HepG2 (cell line): ENCODE measurements around the gene BCL2. TPM values are rescaled to one million over a fixed set of nuclear protein-coding genes. Genes with fewer than 3 reads are reported as not detected.

Source experiments
- ATAC-seq: fragments of 200-7000 bp; cut with Tn5 transposase; 3 replicates; pipeline ENCODE4 v1.9.1; 2020; ENCODE audit warnings: mild to moderate bottlenecking, moderate library complexity
- BruUV-seq: library from RNA; stranded (reverse); fragments of 400-500 nt; replicated peaks from 2 replicates; lab custom pipeline; 2021; lab: Mats Ljungman, UMichigan
- CTCF ChIA-PET: fragments of 300-600 bp; formaldehyde crosslinking; extraction: SDS; loops from one replicate; lab custom pipeline; 2021; ENCODE audit warnings: low total read pairs, inconsistent platforms, low intra/inter-chr PET ratio; lab: Yijun Ruan, JAX
- POLR2A ChIA-PET: fragments of 350-600 bp; sonication (Branson Sonifier 250); formaldehyde crosslinking; loops from one replicate; lab custom pipeline; 2020; ENCODE audit warnings: antibody characterized with exemption, inconsistent platforms; lab: Yijun Ruan, JAX
- DNase-seq: peaks from one replicate; pipeline ENCODE4 v3.0.0-alpha.2; 2015; ENCODE audit warnings: low spot score
- FAIRE-seq: peaks from 3 replicates; lab custom pipeline; 2011; peaks lifted over from hg19 to GRCh38; lab: Jason Lieb, UNC
- H2AFZ ChIP-seq: one replicate; pipeline ENCODE4 v1.6.1; 2011; ENCODE audit warnings: low read length, inconsistent platforms
- H3K27ac ChIP-seq: fragments of 300-600 bp; 3 replicates; pipeline ENCODE4 v1.8.0; 2011; ENCODE audit warnings: mixed run types, mild to moderate bottlenecking, mixed read lengths, low read length, inconsistent platforms; ENCODE audit not compliant: insufficient read depth; ENCODE audit errors: extremely low read length
- H3K27me3 ChIP-seq, 2 experiments: fragments of 200-600 bp in 1 of 2; 2 replicates in 1 of 2; 3 replicates in 1 of 2; pipeline versions ENCODE4 v1.6.0 to v1.8.0; 2011; ENCODE audit warnings: low read length in 2 of 2, mild to moderate bottlenecking in 2 of 2, moderate library complexity in 2 of 2, inconsistent platforms in 1 of 2; ENCODE audit not compliant: insufficient read depth in 2 of 2, control insufficient read depth in 1 of 2
- H3K36me3 ChIP-seq, 2 experiments: fragments of 200-600 bp in 1 of 2; replicated peaks in 1 of 2; 2 replicates in 1 of 2; 3 replicates in 1 of 2; pipeline versions ENCODE4 v1.5.1 to v1.8.0; 2011; ENCODE audit warnings: low read length in 2 of 2, inconsistent platforms in 1 of 2; ENCODE audit not compliant: insufficient read depth in 2 of 2, control insufficient read depth in 1 of 2
- H3K4me1 ChIP-seq: 2 replicates; pipeline ENCODE4 v1.5.1; 2012; ENCODE audit warnings: low read length, inconsistent platforms; ENCODE audit not compliant: insufficient read depth
- H3K4me2 ChIP-seq: 2 replicates; pipeline ENCODE4 v1.6.0; 2011; ENCODE audit warnings: low read depth, low read length, inconsistent platforms
- H3K4me3 ChIP-seq, 3 experiments: fragments of 200-600 bp in 1 of 3; sonication (generic), shearing (Covaris generic) in 1 of 3; replicated peaks in 1 of 3; 2 replicates each; pipeline ENCODE4 v1.5.1; 2011 to 2016; ENCODE audit warnings: low read length in 3 of 3, inconsistent platforms in 2 of 3, low read depth in 2 of 3, mild to moderate bottlenecking in 2 of 3, control low read depth in 1 of 3, mixed read lengths in 1 of 3; ENCODE audit not compliant: insufficient read depth in 1 of 3
- H3K79me2 ChIP-seq: one replicate; pipeline ENCODE4 v1.6.1; 2011; ENCODE audit warnings: low read length, inconsistent platforms; ENCODE audit not compliant: insufficient read depth
- H3K9ac ChIP-seq: 2 replicates; pipeline ENCODE4 v1.6.0; 2011; ENCODE audit warnings: mild to moderate bottlenecking, low read depth, low read length, inconsistent platforms; ENCODE audit not compliant: insufficient read depth
- H3K9me3 ChIP-seq: 2 replicates; pipeline ENCODE4 v1.5.1; 2012; ENCODE audit warnings: mild to moderate bottlenecking, low read length
- H4K20me1 ChIP-seq: 2 replicates; pipeline ENCODE4 v1.6.0; 2011; ENCODE audit warnings: inconsistent platforms, mild to moderate bottlenecking, low read length, moderate library complexity; ENCODE audit not compliant: insufficient read depth
- FOXO1 ChIP-seq: sonication (generic); formaldehyde crosslinking; IDR thresholded peaks from 2 replicates; pipeline ENCODE4 v1.4.0; 2020; ENCODE audit warnings: missing genetic modification reagents
- HNRNPH1 ChIP-seq: fragments of 200-400 bp; formaldehyde crosslinking; optimal IDR thresholded peaks from 2 replicates; pipeline ENCODE3; 2017; ENCODE audit warnings: mild to moderate bottlenecking, low read depth, low read length
- IRF1 ChIP-seq: sonication (generic); formaldehyde crosslinking; IDR thresholded peaks from 2 replicates; pipeline ENCODE4 v1.4.0; 2020; ENCODE audit warnings: low read depth, mild to moderate bottlenecking, missing genetic modification reagents
- KDM4B ChIP-seq: sonication (generic); formaldehyde crosslinking; IDR thresholded peaks from 2 replicates; pipeline ENCODE4 v1.4.0; 2020; ENCODE audit warnings: missing genetic modification reagents
- KDM5A ChIP-seq: fragments of 200-600 bp; sonication (generic); IDR thresholded peaks from 2 replicates; pipeline ENCODE4 v1.7.0; 2018; ENCODE audit warnings: antibody characterized with exemption, mild to moderate bottlenecking, low read length, borderline replicate concordance
- MAFG ChIP-seq: sonication (generic); formaldehyde crosslinking; IDR thresholded peaks from 2 replicates; pipeline ENCODE4 v1.5.1; 2020; ENCODE audit warnings: mild to moderate bottlenecking, missing genetic modification reagents
- PHF5A ChIP-seq: IDR thresholded peaks from one replicate; pipeline ENCODE4 v1.6.1; 2018; ENCODE audit warnings: low read depth, missing genetic modification reagents; ENCODE audit not compliant: unreplicated experiment
- RXRA ChIP-seq: sonication (generic); formaldehyde crosslinking; IDR thresholded peaks from 2 replicates; pipeline ENCODE4 v1.5.1; 2020; ENCODE audit warnings: missing genetic modification reagents
- SMAD3 ChIP-seq: sonication (generic); formaldehyde crosslinking; IDR thresholded peaks from 2 replicates; pipeline ENCODE4 v1.4.0; 2020; ENCODE audit warnings: missing genetic modification reagents
- SP1 ChIP-seq, 2 experiments: fragments of 450-650 bp in 1 of 2; sonication (generic) in 1 of 2; formaldehyde crosslinking in 1 of 2; IDR thresholded peaks; 2 replicates each; pipeline versions ENCODE4 v1.4.0 to v1.6.1; 2016 to 2020; ENCODE audit warnings: missing genetic modification reagents in 1 of 2
- ZMAT3 ChIP-seq: sonication (generic); formaldehyde crosslinking; conservative IDR thresholded peaks from 2 replicates; pipeline ENCODE4 v1.7.0; 2021; ENCODE audit warnings: missing genetic modification reagents
- ZMYM3 ChIP-seq: sonication (generic); formaldehyde crosslinking; IDR thresholded peaks from 2 replicates; pipeline ENCODE4 v1.5.1; 2020; ENCODE audit warnings: mild to moderate bottlenecking, missing genetic modification reagents
- ZNF530 ChIP-seq: sonication (generic); formaldehyde crosslinking; IDR thresholded peaks from 2 replicates; pipeline ENCODE4 v1.5.0; 2020; ENCODE audit warnings: low read depth, mild to moderate bottlenecking, missing genetic modification reagents
- ZNF652 ChIP-seq: IDR thresholded peaks from 2 replicates; pipeline ENCODE4 v1.6.1; 2016; ENCODE audit warnings: low read depth, borderline replicate concordance
- WGBS: methylation state at CpG from one replicate; pipeline ENCODE4 v1.1.6; 2017; ENCODE audit warnings: low lambda C conversion rate; 5-methylcytosine and 5-hydroxymethylcytosine counted together
- in situ Hi-C: cut with HindIII; loops from 2 replicates; pipeline ENCODE4 v1.10.0; 2017; ENCODE audit warnings: low pct_unique_long_range_greater_than_20kb; ENCODE audit not compliant: extremely low pct_ligation_motif_present
- intact Hi-C: fragments of 100-400 bp; cut with micrococcal nuclease; formaldehyde crosslinking; loops from one replicate; pipeline ENCODE4 v1.10.0; 2022; ENCODE audit not compliant: unreplicated experiment
- polyA plus RNA-seq, 8 experiments: library from polyadenylated mRNA; depleted of rRNA in 3 of 8; stranded (reverse) in 7 of 8; unstranded in 1 of 8; fragments of >200 nt; fragmentation: Illumina TruSeq in 4 of 8; extraction: Trizol in 4 of 8; gene quantifications; 2 replicates each; pipeline versions ENCODE4 v1.2.1 to v1.2.3, GENCODE V29; 2011 to 2016; ENCODE audit warnings: low read depth in 4 of 8, missing spikeins in 1 of 8, mixed read lengths in 1 of 8; ENCODE audit not compliant: insufficient read depth in 1 of 8
- total RNA-seq, 5 experiments: library from RNA; depleted of rRNA; stranded (reverse); fragments of >200 nt; fragmentation: Illumina TruSeq; extraction: Trizol; gene quantifications; 2 replicates each; pipeline ENCODE4 v1.2.3, GENCODE V29; 2016; ENCODE audit warnings: low read depth in 1 of 5
- TF ChIP-seq, protein P1 (sequence below): sonication (generic); formaldehyde crosslinking; IDR thresholded peaks from 2 replicates; pipeline ENCODE4 v1.9.0; 2021; ENCODE audit warnings: missing genetic modification reagents, mild to moderate bottlenecking, borderline replicate concordance
- TF ChIP-seq, protein P2 (sequence below): sonication (generic); formaldehyde crosslinking; IDR thresholded peaks from 2 replicates; pipeline ENCODE4 v1.4.0; 2020; ENCODE audit warnings: mild to moderate bottlenecking, low read depth, missing genetic modification reagents
- TF ChIP-seq, protein P3 (sequence below): sonication (generic); formaldehyde crosslinking; IDR thresholded peaks from 2 replicates; pipeline ENCODE4 v1.4.0; 2020; ENCODE audit warnings: missing genetic modification reagents

The BCL2 gene
- total and polyA plus RNA-seq, 2 of the 13 experiments (the other 11 are each of a cell fraction or from before 2014, with no cell fraction given): 0.07 to 0.53 TPM

DNA sequence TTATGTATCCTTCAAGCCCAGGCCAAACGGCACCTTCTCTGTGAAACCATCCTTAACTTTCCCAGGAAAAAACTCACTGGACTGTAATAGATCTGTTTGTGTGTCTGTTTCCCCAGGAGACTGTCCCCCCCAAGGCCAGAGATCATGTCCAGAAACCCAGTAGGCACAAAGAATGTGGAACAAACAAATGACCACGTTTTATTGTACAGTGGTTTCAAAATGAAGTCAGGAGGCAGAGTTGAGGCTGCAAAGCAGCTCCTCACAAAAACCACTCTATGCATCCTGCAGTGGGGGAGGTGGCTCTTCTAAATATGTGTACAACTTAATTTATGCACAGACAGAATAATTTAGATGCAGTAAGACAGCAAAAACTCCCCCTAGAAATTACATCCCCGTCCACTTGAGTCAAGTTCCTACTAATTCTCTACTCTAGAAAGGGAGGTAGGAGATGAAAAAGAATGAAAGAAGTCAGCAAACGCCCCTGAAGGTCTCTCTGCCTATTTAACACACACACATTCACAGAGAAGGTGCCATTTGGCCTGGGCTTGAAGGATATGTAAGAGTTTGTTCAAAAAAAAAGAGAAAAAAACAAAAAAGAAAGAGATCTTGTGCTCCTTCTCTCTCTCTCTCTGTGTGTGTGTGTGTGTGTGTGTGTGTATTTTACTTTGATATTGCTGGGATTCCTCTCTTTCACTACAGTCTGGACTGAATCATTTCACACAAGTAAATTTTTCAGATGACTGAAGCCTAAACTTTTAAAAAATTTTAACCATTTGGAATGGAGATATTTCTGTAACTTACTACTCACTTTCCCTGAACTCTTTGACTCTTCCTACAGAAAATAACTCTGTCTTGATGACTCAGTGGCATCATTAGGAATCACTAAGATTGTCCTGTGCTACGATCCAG is 19.5 kb downstream of the BCL2 start:
- no peak for FAIRE-seq
- TF ChIP-seq, protein P1, sequence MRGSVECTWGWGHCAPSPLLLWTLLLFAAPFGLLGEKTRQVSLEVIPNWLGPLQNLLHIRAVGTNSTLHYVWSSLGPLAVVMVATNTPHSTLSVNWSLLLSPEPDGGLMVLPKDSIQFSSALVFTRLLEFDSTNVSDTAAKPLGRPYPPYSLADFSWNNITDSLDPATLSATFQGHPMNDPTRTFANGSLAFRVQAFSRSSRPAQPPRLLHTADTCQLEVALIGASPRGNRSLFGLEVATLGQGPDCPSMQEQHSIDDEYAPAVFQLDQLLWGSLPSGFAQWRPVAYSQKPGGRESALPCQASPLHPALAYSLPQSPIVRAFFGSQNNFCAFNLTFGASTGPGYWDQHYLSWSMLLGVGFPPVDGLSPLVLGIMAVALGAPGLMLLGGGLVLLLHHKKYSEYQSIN: no peak
- no peak for TF ChIP-seq PHF5A (CRISPR knock-in tag)
- TF ChIP-seq ZMYM3 (CRISPR knock-in tag): no peak
- TF ChIP-seq, protein P2, sequence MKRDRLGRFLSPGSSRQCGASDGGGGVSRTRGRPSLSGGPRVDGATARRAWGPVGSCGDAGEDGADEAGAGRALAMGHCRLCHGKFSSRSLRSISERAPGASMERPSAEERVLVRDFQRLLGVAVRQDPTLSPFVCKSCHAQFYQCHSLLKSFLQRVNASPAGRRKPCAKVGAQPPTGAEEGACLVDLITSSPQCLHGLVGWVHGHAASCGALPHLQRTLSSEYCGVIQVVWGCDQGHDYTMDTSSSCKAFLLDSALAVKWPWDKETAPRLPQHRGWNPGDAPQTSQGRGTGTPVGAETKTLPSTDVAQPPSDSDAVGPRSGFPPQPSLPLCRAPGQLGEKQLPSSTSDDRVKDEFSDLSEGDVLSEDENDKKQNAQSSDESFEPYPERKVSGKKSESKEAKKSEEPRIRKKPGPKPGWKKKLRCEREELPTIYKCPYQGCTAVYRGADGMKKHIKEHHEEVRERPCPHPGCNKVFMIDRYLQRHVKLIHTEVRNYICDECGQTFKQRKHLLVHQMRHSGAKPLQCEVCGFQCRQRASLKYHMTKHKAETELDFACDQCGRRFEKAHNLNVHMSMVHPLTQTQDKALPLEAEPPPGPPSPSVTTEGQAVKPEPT (CRISPR knock-in tag): no peak
- no peak for TF ChIP-seq ZNF530 (CRISPR knock-in tag)
- TF ChIP-seq RXRA (CRISPR knock-in tag): no peak
- TF ChIP-seq, protein P3, sequence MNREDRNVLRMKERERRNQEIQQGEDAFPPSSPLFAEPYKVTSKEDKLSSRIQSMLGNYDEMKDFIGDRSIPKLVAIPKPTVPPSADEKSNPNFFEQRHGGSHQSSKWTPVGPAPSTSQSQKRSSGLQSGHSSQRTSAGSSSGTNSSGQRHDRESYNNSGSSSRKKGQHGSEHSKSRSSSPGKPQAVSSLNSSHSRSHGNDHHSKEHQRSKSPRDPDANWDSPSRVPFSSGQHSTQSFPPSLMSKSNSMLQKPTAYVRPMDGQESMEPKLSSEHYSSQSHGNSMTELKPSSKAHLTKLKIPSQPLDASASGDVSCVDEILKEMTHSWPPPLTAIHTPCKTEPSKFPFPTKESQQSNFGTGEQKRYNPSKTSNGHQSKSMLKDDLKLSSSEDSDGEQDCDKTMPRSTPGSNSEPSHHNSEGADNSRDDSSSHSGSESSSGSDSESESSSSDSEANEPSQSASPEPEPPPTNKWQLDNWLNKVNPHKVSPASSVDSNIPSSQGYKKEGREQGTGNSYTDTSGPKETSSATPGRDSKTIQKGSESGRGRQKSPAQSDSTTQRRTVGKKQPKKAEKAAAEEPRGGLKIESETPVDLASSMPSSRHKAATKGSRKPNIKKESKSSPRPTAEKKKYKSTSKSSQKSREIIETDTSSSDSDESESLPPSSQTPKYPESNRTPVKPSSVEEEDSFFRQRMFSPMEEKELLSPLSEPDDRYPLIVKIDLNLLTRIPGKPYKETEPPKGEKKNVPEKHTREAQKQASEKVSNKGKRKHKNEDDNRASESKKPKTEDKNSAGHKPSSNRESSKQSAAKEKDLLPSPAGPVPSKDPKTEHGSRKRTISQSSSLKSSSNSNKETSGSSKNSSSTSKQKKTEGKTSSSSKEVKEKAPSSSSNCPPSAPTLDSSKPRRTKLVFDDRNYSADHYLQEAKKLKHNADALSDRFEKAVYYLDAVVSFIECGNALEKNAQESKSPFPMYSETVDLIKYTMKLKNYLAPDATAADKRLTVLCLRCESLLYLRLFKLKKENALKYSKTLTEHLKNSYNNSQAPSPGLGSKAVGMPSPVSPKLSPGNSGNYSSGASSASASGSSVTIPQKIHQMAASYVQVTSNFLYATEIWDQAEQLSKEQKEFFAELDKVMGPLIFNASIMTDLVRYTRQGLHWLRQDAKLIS: no peak
- no peak for TF ChIP-seq SP1 (IDR thresholded peaks at IDR 0.05)
- TF ChIP-seq SP1 (CRISPR knock-in tag; IDR thresholded peaks at IDR 0.05): no peak
- TF ChIP-seq KDM4B: no peak
- TF ChIP-seq MAFG: no peak
- no peak for TF ChIP-seq ZMAT3 (CRISPR knock-in tag)
- TF ChIP-seq HNRNPH1: no peak
- no peak for TF ChIP-seq ZNF652
- TF ChIP-seq FOXO1: no peak
- no peak for TF ChIP-seq KDM5A
- TF ChIP-seq IRF1 (CRISPR knock-in tag): no peak
- no peak for TF ChIP-seq SMAD3 (CRISPR knock-in tag)
- CTCF ChIA-PET: no interaction called here
- H3K27me3 ChIP-seq: peaks cover 0 to 6% of the 10 kb centered on the region in 2 experiments; a peak in 1 of 5 replicates
- no peak overlapping the region for H3K4me3 ChIP-seq
- H3K36me3 ChIP-seq: no peaks in the 10 kb centered on the region
- H2AFZ ChIP-seq: no peak overlapping the region
- H3K4me1 ChIP-seq: no peaks in the 10 kb centered on the region
- ATAC-seq: no peak
- in situ Hi-C loops (no loop called here), intact Hi-C loops (no loop called here)
- H3K79me2 ChIP-seq: no peaks in the 10 kb centered on the region
- WGBS: 10% methylated on average over 5 of the region's 5 CpGs
- no peaks in the 10 kb centered on the region for H4K20me1 ChIP-seq
- no peak for DNase-seq
- H3K4me2 ChIP-seq: no peak overlapping the region
- H3K9me3 ChIP-seq: no peaks in the 10 kb centered on the region
- no peak overlapping the region for H3K9ac ChIP-seq
- no peak overlapping the region for H3K27ac ChIP-seq
- POLR2A ChIA-PET: no interaction called here
- BruUV-seq: no TSS peak
